DOHH2 (cell line): ENCODE results near the gene LACTB.

ENCODE experiments used
- H3F3A ChIP-seq: fragments of 200-600 bp; sonication (generic), shearing (Covaris generic); 2 replicates; pipeline ENCODE4 v1.6.0; 2016; ENCODE audit warnings: antibody characterized with exemption, mild to moderate bottlenecking; ENCODE audit not compliant: control insufficient read depth, insufficient read depth
- H3K27ac ChIP-seq: fragments of 200-600 bp; sonication (generic); 2 replicates; pipeline ENCODE4 v1.5.1; 2014; ENCODE audit warnings: low read depth, mild to moderate bottlenecking, low read length, moderate library complexity
- H3K27me3 ChIP-seq: fragments of 200-600 bp; sonication (generic); 2 replicates; pipeline ENCODE4 v1.6.1; 2014; ENCODE audit warnings: mild to moderate bottlenecking, low read length, mixed read lengths; ENCODE audit not compliant: control insufficient read depth
- H3K36me3 ChIP-seq: fragments of 200-600 bp; sonication (generic); 2 replicates; pipeline ENCODE4 v1.6.1; 2014; ENCODE audit warnings: mild to moderate bottlenecking, low read length, moderate library complexity, mixed read lengths; ENCODE audit not compliant: control insufficient read depth
- H3K4me1 ChIP-seq: fragments of 200-600 bp; sonication (generic); 2 replicates; pipeline ENCODE4 v1.6.1; 2014; ENCODE audit warnings: mild to moderate bottlenecking, low read length, mixed read lengths; ENCODE audit not compliant: control insufficient read depth
- H3K4me2 ChIP-seq: fragments of 200-600 bp; sonication (generic); 2 replicates; pipeline ENCODE4 v1.6.0; 2014; ENCODE audit warnings: mild to moderate bottlenecking, low read length, moderate library complexity
- H3K4me3 ChIP-seq: fragments of 200-600 bp; sonication (generic); 2 replicates; pipeline ENCODE4 v1.5.1; 2014; ENCODE audit warnings: mild to moderate bottlenecking, low read length, mixed read lengths
- H3K79me2 ChIP-seq: fragments of 200-600 bp; sonication (generic); 2 replicates; pipeline ENCODE4 v1.6.1; 2014; ENCODE audit warnings: mild to moderate bottlenecking, low read length, mixed read lengths; ENCODE audit not compliant: control insufficient read depth
- H3K9me2 ChIP-seq: fragments of 200-600 bp; sonication (generic); replicated peaks from 2 replicates; pipeline ENCODE4 v1.6.1; 2014; ENCODE audit warnings: mild to moderate bottlenecking, low read length, mixed read lengths; ENCODE audit not compliant: control insufficient read depth
- H3K9me3 ChIP-seq: fragments of 200-600 bp; sonication (generic); 2 replicates; pipeline ENCODE4 v1.6.1; 2014; ENCODE audit warnings: antibody characterized with exemption, low read length, mixed read lengths; ENCODE audit not compliant: control insufficient read depth, insufficient read depth
- H4K20me1 ChIP-seq: fragments of 200-600 bp; sonication (generic); 2 replicates; pipeline ENCODE4 v1.6.0; 2014; ENCODE audit warnings: low read depth, mild to moderate bottlenecking, antibody characterized with exemption, low read length, moderate library complexity; ENCODE audit not compliant: control insufficient read depth, insufficient read depth
- CTCF ChIP-seq: fragments of 200-600 bp; sonication (generic); IDR thresholded peaks from one replicate; pipeline ENCODE4 v1.5.1; 2014; ENCODE audit warnings: antibody characterized with exemption, mild to moderate bottlenecking, low read depth, low read length; ENCODE audit not compliant: poor library complexity, severe bottlenecking
- EZH2phosphoT487 ChIP-seq: fragments of 200-600 bp; sonication (generic); IDR thresholded peaks from 2 replicates; pipeline ENCODE4 v1.6.1; 2017; ENCODE audit warnings: borderline replicate concordance, mild to moderate bottlenecking, antibody characterized with exemption, low read length, moderate library complexity, mixed read lengths

Gene LACTB

GRCh38 chr15:63080634-63081250 is 40.9 kb upstream of the LACTB start:
- no peaks in the 10 kb centered on the region for H3K79me2 ChIP-seq
- H3K4me2 ChIP-seq, result no peak overlapping the region
- H3K9me3 ChIP-seq, result no peaks in the 10 kb centered on the region
- no peaks in the 10 kb centered on the region for H3F3A ChIP-seq
- H3K36me3 ChIP-seq, result no peaks in the 10 kb centered on the region
- no peaks in the 10 kb centered on the region for H3K9me2 ChIP-seq
- H3K4me3 ChIP-seq, result no peak overlapping the region
- H3K4me1 ChIP-seq, result no peaks in the 10 kb centered on the region
- H4K20me1 ChIP-seq, result no peaks in the 10 kb centered on the region
- H3K27me3 ChIP-seq, result peaks cover 11% of the 10 kb centered on the region; the same call in 1 of the 2 replicates
- TF ChIP-seq EZH2phosphoT487, result no peak
- no peak overlapping the region for H3K27ac ChIP-seq

- Histone ChIP-seq H3F3A (no peaks in the 10 kb centered on the region), H3K79me2 (no peaks in the 10 kb centered on the region), H3K9me3 (no peaks in the 10 kb centered on the region), H3K4me3 (no peak overlapping the region), H3K4me2 (no peak overlapping the region), H4K20me1 (no peaks in the 10 kb centered on the region), H3K27me3 (0 out of 2 replicates have a peak, but pooled peaks cover 4% of the 10 kb centered on the region), H3K36me3 (no peaks in the 10 kb centered on the region), H3K4me1 (no peaks in the 10 kb centered on the region), H3K27ac (no peak overlapping the region), H3K9me2 (no peaks in the 10 kb centered on the region)
- TF ChIP-seq EZH2phosphoT487 (no peak), CTCF (no peak)
Measured at GRCh38 chr15:63082366-63082765, 39.3 kb upstream of the LACTB start.

GRCh38 chr15:63083044-63083443 is 38.6 kb upstream of the LACTB start:
- Histone ChIP-seq H3K36me3 (no peaks in the 10 kb centered on the region), H4K20me1 (no peaks in the 10 kb centered on the region), H3K79me2 (no peaks in the 10 kb centered on the region), H3K9me3 (no peaks in the 10 kb centered on the region), H3K27me3 (no peaks in the 10 kb centered on the region), H3K4me1 (no peaks in the 10 kb centered on the region), H3K9me2 (no peaks in the 10 kb centered on the region), H3K4me2 (no peak overlapping the region), H3K4me3 (no peak overlapping the region), H3K27ac (no peak overlapping the region), H3F3A (no peaks in the 10 kb centered on the region)
- TF ChIP-seq CTCF, result no peak
- no peak for TF ChIP-seq EZH2phosphoT487

- Histone ChIP-seq H3K9me2 (no peaks in the 10 kb centered on the region), H3K27me3 (no peaks in the 10 kb centered on the region), H3K79me2 (no peaks in the 10 kb centered on the region), H3K9me3 (no peaks in the 10 kb centered on the region), H3K4me3 (no peak overlapping the region), H3K4me2 (no peak overlapping the region), H3F3A (no peaks in the 10 kb centered on the region), H3K4me1 (no peaks in the 10 kb centered on the region), H4K20me1 (no peaks in the 10 kb centered on the region), H3K27ac (no peak overlapping the region), H3K36me3 (no peaks in the 10 kb centered on the region)
- TF ChIP-seq CTCF (no peak), EZH2phosphoT487 (no peak)
Measured at GRCh38 chr15:63083541-63083940, 38.1 kb upstream of the LACTB start.
